GM13977 (cell line): ENCODE data around the gene MAGI2.
A peak's percentile ranks its signal among the peaks of the same experiment; 100 is the strongest.

Experiments used
- DNase-seq: peaks from one replicate; pipeline ENCODE4 v3.0.0; 2012; ENCODE audit warnings: low spot score
- CTCF ChIP-seq: IDR thresholded peaks from 2 replicates; pipeline ENCODE4 v1.5.1; 2012; ENCODE audit warnings: mild to moderate bottlenecking, control low read depth; ENCODE audit not compliant: insufficient read depth; ENCODE audit errors: extremely low read depth, missing control alignments
- in situ Hi-C: fragments of 300-500 bp; cut with MboI; formaldehyde crosslinking; loops from one replicate; pipeline ENCODE4 v1.12.0; 2022; ENCODE audit warnings: low sequenced_read_pairs, low pct_unique_long_range_greater_than_20kb, mixed read lengths, inconsistent platforms; ENCODE audit not compliant: unreplicated experiment

The MAGI2 gene

GRCh38 chr7:78020136-78020873 lies 1433.2 kb downstream of the MAGI2 start:
- peak; percentile 62 for DNase-seq
- in situ Hi-C loops: no loop called here
- TF ChIP-seq CTCF: peak; percentile 55

- in situ Hi-C loops: no loop called here
- TF ChIP-seq CTCF: no peak
- peak; percentile 82 for DNase-seq
These were observed 1433.9 kb downstream of the MAGI2 start for GRCh38 chr7:78019447-78020135.

DNA sequence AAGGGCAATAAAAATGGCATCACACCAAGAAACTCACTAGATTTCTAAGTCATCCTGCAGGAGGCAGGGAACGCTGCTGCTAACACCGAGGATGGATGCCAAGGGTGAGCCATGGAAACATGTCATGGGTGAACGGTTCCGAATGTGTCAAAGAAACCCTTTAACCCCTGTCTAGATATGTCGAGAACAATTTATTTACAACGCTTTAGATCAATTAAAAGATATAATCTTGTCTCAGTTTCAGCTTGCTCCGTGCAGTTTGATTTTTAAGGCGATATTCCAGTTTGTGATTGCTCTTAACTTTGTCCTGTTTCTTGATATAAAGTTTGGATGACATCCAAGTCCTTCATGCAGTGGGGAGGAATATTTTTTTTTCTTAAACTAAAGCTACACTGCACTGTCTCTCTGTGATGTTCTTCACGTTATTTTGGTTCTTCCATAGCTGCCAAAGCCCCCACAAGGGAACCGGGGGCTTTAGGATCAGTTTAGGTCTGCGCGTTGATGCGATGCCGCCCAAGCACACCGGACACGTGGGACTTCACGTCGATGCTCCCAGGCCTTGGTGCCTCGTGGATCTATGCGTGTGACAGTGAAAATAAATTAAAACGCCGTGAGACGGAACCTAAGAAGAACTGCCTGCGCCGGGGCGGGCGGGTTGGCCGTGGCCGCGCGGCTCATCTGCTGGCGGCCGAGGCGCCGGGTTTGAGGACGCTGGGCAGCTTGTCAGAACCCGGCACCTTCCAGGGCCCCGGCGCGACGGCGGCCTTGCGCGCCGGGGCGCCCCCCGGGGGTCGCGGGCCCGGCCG lies 1434.6 kb downstream of the MAGI2 start:
- in situ Hi-C loops: no loop called here
- no peak for TF ChIP-seq CTCF
- no peak for DNase-seq

- no peak for TF ChIP-seq CTCF
- DNase-seq: no peak
- in situ Hi-C loops: no loop called here
These were observed 1435.8 kb downstream of the MAGI2 start for GRCh38 chr7:78017591-78018100.

DNA sequence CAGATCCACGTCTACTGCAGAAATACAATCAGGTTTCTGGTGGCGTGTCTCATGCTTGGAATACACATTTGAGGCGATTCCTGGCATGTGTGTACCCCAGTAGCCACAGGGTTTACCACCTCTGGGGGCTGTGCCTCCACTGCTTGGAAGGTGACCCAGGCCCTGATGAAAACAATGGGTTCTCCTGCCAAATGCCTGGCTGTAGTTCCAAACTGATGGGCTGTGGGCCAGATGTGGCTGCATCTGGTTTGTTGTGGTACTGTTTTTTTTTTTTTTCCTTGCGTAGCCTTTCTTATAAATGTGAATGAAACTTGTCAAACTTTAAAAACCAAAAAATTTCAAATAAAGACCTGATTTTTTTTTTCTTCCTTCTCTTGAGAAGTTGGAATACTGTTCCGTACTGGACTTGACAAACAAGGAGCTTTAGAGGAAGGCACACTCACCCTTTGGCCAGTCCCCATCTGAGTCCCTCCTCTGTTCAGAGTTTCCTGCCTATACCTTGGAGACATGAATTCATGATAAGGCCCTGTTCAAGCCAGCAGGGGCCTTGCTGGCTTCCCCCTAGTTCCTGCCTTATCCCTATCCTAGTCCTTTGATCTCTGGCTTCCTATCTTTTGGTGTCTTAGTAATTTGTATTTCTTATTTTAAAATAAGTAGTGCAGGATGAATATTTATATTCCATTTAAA lies 1437.8 kb downstream of the MAGI2 start:
- no peak for DNase-seq
- TF ChIP-seq CTCF: no peak
- in situ Hi-C loops: no loop called here

DNA sequence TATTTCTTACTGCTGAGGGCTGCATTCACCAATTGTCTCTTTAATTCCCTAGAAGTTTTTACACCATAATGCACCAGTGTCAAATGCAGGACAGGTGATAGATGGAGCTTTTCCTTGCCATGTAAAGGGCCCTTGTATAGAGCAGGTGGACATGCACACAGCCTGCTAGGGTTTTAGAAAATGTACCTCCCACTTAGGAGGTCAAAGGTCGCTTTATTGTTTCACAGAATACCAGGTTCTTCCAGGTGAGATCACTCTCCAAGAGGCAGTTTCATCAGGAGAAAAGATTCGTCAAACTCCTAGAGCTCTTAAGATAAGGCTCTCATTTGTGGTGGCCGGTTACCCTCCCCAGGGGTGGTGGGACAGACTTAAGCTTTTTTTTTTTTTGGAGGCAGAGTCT lies 1439.1 kb downstream of the MAGI2 start:
- no peak for DNase-seq
- in situ Hi-C loops: no loop called here
- no peak for TF ChIP-seq CTCF
